GM21526 (cell line): ENCODE data around the gene RAD9A.

Experiments
- ATAC-seq: cut with Tn5 transposase; IDR thresholded peaks from one replicate; pipeline ENCODE4 v1.9.1; 2021; ENCODE audit warnings: moderate library complexity; ENCODE audit not compliant: unreplicated experiment, low FRiP score

Gene RAD9A

DNA sequence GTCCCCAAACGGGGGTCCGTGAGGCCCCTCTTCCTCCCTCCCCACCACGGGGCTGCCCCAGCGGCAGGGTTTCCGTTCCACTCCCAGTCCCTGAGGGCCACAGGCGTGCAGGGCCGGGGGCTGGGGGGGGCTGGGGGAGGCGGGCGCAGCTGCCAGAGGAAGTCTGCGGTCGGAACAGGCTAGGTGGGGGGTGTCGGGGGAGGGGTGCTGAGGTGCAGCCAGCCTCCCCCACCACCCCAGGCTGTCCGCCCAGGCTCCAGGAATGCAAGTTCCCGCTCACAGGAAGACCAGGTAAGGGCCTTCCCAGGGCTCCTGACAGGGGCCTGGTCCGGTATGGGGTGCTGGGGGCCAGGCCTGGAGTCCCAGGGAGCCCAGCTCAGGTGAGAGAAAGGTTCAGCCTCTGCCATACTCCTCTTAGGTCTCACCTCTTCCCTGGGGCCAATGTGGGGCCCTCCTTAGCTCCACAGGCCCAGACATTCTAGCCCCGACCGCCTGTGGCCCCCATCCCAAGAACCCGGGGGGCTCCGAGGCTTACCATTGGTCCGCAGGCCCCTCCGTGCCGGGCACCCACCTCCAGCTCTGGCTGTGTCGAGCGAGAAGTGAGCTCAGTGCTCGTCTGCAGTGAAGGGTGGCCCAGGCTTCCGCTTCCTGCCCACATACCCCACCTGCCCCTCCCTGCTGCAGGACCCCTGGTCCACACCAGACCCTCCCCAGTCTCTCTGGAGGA, 45.5 kb downstream of the RAD9A start, which contains the start of gene PTPRCAP:
Gene PTPRCAP, minus strand, starts transcription at position 601 of the 727 bp plus-strand sequence. Its CDS starts 63 bp downstream, at position 538.
- ATAC-seq, result no peak

DNA sequence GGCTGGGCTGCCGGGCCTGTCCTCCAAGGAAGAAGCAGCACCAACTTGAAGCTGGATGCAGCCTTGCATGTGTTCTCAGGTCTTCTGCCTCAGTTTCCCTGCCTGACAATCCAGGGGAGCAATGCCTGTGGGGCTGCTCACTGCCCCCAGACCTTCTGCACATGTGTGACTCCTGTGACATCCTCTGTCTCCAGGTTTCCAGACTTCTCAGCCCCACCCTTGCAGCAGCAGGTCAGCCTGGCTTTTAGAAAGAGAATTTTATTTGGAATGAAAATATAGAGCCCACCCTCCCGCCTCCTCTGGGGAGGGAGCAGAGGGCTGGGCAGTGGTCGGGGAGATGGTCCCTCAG, 46.0 kb downstream of the RAD9A start:
- ATAC-seq, result no peak

DNA sequence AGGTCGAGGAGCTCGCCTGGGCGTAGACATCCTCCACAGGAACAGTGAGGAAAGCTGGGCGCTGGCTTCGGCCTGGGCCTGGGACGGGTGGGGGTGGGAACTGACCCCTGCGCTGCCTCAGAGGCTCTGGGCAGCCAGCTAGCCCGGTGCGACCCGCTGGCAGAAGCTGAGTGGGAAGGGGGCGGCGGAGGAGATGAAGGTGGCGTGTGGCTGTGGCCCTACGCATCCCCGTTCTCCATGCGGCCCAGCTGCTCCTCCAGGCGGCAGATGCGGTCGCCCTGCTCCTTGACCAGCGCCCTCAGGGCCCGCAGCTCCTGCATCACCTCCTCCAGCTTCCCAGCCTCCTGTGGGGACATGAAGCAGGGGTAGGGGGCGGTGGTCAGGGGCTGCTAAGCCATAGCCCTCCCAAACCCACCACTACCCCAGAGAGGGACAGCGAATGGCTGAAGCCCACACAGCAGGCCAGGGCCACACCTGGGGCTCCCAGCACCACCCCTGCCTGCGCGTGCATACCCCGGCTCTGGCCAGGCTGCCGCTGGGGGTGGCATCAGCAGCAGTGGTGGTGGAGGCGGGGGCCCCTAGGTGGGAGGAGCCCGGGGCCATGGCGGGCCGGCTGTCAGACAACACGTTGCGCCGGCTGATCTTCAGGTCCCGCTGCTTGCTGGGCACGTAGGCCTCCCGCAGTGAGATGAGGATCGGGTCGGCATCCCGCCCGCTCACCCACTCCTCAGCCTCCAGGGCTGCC, 46.5 kb downstream of the RAD9A start:
- no peak for ATAC-seq

DNA sequence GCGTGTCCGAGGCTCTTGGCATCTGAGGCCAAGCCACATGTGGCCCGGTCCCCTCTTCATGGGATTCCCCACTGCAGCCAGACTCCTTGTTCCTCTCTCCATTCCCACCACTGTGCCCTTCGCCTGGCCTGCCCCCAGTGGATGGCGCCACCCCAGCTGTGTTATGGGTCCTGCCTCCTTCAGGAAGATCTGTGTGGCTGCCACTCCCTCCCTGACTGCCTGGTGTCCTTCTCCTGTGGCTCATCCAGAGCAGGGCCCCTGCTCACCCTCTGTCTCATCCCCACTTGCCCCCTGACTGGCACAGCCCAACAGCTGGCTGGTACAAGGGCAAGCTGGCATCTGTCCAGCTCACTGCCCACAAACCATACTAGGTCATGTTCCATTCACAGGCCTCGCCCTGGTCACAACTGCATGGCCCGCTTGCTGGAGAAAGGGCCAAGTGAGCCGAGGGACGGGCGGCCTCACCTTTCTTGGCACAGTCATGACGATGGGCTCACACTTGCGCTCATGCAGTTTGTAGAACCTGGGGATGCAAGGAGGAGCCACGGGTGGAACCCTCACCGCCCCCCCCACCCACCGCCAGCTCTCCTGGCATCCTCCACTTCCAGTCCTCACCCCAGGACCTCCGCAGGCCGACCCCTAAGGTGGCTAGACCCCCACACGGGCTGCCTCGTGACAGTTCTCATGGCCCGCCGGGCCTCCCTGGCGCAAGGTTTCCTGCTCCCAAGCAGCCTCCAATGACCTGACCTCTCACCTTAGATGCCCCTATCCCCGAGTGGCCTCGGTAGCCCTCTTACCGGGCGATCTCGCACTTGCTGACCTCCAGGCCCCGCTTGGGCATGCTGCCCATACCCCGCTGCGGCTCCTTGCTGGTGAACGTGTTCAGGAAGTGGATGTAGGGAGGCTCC, 47.8 kb downstream of the RAD9A start:
- no peak for ATAC-seq

DNA sequence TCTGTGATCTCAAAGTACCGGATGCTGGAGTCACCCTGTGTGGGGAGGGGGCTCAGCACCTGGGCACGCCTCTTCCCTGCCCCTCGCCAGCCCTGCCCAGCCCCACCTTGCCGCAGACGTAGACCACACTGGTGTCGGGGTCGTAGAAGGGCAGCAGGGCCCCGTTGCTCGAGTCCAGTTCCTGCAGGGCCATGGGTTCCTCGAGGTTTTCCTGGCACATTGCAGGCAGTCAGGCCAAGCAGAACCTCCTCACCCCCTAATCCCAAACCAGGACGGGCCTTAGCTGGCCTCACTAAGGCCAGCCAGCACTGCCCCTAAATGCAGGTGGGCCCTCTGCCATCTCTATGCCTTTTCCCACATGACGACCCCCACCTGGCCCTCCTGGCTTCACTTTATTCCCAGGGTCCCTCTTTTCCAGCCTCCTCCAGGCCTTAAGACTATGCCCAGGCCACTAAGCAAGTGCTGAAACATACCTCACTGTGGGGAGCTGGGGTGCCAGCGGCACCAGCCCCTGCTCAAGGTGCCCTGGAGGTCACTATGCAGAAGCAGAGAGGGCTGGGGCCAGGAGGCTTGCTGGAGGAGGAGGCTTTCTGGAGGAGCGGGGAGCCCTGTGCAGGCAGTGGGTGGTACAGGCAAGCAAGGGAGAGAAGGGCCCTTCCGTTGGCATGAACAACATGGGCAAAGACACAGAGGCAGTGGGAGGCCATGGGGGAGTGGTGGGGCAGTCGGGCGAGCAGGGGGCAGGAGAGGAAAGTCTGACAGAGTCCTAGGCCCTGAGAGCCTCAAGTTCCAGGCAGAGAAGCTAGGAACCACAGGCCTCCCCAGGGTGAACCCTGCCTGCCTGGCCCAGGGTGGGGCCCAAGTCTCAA, 48.7 kb downstream of the RAD9A start:
- ATAC-seq, result no peak

DNA sequence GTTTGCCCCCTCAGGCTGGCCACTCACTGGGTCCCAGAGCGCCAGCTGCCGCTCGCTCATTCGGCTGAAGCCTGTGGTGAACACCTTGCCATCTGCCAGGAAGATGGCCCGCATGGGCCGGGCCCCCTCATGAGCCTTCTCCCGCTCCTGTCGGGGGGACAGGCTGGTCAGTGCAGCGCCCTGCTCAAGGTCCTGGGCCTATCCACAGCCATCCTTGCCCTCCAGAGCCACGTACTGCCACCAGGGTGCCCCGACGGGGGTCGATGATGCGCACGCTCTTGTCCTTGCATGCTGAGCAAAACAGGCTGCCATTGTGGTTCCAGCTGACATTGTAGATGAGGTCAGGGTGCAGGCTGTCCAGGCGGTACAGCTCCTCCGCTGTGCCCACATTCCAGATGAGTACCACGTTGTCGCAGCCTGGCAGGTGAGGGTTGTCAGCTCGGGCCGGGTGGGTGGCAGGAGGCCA, 49.3 kb downstream of the RAD9A start:
- ATAC-seq, result no peak

DNA sequence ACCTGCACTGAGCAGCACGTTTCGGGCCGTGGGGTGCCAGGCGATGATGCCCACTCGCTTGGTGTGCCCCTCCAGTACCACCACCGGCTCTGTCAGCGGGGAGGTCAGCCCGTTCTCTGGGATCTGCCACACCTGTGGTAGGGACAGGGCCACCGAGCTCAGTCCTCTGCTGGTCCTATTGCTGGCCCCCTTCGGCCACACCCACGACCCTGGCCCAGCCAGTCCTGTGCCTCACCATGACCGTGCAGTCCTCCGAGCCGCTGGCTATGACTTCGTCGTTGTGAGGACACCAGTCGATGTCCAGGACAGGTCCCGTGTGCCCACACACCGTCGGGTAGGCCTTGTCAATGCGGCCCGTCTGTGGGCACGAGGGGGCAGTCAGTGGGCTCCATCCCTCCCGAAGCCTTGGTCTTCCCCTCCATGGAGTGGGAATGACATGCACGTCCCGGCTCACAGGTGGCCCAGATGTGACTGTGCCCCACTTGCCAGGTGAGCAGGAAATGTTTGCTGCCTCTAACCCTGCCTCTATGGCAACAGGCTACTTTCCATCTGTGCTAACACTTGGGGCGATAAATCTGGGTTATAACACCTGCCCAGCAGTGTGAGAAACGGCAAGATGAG, 50.1 kb downstream of the RAD9A start:
- ATAC-seq, result no peak

DNA sequence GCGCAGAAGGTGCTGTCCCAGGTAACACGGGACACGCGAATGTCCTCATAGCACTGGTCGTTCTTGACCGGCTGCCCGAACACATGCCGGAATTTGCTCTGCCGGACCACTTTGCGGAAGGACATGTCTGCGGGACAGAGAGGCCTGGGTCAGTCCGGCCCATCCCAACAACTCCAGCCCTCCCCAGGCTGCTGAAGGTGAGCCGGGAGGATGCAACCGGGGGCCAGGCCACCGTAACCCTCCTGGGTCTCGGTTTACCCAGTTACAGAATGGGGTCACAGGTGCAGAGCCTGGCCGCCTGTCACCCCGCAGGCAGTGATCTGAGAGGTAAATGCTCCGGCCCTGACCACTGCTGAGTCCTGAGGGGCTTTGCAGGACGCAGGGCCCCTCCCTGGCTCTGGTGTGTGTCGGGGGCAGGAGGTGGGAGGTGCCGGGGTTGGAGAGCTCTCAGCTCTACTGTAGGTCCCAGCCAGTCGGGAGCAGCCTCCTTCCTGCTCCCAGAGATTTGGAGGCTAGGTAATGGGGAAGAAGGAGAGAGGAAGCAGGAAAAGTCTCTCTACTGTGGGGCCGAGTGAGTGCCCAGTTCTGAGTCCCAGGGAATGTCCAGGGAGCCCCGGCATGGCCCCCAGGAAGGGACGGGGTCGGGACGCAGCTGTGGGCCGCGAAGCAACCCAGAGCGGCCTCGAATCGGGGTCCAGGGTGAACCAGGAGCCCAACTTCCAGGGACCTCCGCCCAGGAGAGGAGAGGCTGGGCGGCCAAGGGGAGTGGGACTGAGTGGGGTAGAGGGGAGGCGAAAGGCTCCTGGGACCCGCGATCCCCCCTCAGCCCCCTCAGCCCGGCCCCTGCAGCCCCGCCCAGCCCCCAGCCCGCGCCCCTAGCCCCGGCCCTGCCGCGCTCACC, 51.0 kb downstream of the RAD9A start:
- ATAC-seq, result no peak

DNA sequence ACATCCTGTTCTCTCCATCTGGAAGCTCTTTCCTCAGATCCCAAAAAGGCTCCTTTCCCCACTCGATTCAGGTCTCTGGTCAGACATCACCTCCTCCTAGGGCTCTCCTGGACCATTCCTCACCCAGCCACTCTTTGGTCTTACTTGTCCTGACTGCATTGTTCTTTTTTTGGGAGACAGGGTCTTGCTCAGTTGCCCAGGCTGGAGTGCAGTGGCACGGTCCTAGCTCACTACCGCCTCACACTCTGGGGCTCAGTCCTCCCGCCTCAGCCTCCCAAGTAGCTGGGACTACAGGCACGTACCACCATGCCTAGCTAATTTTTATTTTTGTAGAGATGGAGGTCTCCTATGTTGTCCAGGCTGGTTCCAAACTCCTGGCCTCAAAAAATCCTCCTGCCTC, 53.7 kb downstream of the RAD9A start:
- ATAC-seq, result no peak
